DMS 273 (cell line): ENCODE measurements around the gene DYNLT4.
A peak's percentile ranks its signal among the peaks of the same experiment; 100 is the strongest.
"Not testable (repeated sequence)": the region's sequence is repeated elsewhere in the genome, so short reads cannot be mapped to it uniquely, and the experiment has no call there.

Source experiments
- DNase-seq: peaks from one replicate; lab custom pipeline; 2025; ENCODE audit not compliant: unreplicated experiment; lab: John Stamatoyannopoulos, UW

DYNLT4 gene

DNA sequence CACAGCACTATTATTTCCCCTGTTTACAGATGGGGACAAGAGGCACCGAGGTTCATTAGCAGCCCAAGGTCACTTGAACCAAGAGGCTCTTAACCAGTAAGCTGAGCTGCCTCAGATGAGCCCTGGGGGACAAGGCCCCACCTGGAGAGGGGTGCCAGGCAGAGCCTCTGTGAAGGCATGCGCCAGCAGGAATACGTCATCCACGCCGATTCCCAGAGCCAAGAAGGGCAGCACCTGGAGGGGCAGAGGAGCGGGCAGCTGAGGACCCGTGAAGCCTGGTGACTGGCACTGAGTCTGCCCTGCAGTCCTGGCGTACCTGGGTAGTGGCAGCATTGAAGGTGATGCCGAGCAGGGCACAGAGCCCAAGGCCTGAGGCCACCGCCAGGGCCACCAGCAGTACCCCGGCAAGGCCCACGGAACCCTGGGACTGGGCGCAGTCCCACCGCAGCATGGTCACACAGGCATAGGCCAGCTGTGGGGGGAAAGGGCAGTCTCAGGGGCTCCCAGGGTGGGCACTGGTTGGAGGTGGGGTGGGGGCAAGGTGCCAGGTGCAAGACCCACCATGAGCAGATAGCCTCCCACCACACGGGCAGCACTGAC is 21.8 kb upstream of the DYNLT4 start:
- no peak for DNase-seq

DNA sequence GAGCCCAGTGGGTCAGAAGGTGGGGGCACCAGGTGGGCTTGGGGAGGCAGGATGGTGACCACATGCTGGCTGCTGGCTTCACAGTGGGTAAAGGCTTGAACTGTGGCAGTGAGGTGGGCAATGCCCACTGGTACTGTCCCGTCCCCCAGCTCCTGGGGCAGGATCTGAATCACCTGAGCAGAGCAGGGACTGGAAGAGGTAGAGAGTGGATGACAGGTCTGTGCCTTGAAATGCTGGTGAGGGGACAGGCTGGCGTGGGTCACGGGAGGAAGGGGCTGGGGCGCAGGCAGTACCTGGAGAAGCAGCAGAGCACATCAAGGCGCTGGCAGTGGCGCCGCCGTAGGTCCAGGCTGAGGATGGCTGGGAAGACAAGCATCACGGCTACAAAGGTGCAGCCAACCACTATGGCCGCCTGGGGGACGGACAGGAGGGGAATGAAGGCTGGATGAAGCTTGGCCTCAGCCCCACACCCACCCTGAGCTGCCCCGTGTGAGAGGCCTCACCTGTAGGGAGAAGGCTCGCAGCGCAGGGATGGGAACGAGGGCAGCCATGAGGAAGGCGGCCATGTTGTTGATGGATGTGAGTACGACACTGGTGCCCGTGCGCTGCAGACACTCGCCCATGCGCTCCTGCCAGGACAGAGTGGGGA is 21.0 kb upstream of the DYNLT4 start:
- no peak for DNase-seq

DNA sequence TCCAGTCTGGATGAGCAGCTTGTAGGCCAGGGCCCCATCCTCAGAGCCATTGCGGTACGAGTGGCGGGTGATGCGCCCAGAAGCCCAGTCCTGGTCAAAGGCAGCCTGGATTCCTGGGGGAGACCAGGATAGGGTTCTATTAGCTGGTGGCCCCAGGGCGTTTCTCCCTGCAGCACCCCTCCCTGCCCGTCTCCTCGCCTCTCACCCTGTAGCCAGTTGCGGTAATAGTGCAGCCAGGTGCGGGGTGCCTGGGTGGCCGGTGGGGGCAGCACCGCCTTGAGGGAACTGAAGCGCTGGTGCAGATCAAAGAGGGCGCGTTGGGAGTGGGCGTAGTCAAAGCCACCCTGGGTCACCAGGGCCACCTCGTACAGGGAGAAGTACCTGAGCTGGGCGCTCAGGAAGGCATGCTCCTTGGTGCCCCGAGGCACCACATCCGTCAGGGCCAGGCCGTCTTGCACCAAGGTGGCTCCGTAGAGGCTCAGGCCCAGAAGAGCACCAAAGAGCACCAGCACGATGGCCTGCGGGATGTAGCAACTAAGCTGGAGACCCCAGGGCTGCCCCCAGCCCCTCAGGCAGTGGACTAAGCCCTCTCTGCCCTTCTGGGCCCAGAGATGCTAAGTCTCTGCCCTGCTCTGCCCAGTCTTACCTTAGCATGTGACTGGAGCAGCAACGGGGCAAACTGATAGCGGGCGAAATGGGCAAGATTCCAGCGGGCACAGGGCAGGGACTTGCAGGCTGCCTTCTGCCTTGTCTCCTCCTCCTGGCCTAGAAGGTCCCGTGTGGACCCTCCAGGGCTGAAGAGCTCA is 20.2 kb upstream of the DYNLT4 start:
- no peak for DNase-seq

DNA sequence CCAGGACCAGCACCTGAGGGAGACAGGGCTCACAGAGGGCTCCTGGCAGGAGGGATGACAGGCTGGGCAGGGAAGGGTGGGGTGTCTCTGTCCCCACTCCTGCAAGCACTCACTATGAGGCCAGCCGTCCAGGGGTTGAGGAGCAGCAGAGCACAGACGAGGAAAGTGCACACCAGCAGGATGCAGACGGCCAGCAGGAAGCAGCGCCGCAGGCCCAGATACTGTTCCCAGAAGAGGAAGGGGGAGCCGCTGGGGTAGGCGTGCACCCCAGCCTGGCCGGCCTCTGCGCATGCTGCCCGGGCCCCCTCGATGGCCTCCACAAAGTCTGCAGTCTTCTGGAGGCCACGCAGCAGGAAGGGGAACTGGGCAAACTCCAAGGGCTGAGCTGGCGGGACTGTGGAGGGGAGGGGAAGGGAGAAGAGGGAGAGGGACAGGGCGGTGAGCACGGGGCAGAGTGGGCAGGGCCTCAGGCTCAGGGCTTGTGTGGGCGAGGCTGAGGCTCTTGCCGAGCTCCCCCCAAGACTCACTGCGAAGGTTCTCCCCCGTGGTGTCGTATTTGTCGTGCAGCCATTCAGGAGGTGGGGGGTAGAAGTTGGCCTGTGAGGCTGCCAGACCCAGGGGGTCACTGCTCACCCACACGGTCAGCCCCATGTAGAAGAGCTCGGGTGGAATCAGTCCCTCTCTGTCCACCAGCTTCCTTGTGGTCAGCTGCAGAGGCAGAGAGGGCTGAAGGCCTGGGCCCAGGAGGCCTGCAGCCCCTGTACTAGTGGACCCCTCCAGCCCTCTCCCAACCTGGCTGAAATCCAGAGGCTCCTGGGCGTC is 19.4 kb upstream of the DYNLT4 start:
- DNase-seq = no peak

DNA sequence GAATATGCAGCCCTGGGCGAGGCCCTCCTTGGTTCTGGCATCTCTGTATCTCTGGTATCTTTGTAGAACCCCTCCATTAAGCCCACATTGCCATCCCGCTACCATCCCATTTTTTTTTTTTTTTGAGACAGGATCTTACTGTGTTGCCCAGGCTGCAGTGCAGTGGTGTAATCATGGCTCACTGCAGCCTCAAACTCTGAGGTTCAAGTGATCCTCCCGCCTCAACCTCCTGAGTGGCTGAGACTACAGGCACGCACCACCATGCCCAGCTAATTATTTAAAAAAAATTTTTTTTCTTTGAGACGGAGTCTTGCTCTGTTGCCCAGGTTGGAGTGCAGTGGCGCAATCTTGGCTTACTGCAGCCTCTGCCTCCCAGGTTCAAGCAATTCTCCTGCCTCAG is 17.2 kb upstream of the DYNLT4 start:
- not testable (repeated sequence) for DNase-seq

DNA sequence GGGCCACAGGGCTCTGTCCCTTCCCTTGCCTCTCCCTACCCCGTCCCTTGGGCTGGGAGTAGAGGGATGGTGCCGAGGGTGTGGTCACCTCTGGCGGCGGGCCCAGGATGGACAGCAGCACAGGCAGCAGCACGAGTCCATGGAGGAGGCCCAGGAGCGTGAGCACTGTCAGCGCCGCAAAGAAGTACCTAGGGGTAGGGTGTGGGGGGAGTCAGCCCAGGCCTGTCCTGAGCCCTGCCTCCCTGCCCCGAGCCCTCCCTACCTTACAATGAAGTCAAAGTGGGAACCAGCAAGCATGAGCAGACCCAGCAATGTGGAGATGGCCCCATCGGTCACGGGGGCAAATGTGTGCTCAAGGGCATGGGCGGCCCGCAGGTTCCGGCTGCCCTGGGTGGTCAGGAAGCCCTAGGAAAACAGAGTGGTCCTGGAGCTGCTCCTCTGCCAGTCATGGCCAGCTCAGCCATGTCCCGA is 15.9 kb upstream of the DYNLT4 start:
- no peak for DNase-seq

DNA sequence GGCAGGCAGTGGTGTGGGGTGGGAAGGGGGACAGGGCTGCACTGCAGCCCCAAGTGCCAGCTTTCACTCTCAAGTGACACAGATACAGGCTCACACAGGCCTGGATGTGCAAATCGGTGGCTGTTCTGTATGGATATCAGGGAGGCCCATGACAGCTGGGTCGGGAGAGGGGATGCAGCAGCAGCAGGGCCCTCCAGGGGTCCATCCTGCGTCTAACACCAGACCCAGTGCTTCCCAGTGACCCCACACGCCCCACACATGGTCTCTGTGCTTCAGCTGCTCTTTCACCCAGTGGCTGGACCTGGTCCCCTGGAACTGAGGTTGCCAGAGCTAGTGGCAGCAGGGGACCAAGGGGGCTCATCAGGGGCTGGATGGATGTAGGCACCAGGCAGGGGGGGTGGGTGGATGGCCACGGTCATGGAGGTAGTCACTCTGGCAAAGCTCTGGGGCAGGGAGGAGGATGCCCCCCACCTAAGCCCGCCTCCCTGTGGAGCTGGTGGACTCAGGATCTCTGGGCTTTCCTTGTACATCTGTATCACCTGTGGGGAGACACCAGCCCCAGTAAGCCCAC is 15.1 kb upstream of the DYNLT4 start:
- no peak for DNase-seq

DNA sequence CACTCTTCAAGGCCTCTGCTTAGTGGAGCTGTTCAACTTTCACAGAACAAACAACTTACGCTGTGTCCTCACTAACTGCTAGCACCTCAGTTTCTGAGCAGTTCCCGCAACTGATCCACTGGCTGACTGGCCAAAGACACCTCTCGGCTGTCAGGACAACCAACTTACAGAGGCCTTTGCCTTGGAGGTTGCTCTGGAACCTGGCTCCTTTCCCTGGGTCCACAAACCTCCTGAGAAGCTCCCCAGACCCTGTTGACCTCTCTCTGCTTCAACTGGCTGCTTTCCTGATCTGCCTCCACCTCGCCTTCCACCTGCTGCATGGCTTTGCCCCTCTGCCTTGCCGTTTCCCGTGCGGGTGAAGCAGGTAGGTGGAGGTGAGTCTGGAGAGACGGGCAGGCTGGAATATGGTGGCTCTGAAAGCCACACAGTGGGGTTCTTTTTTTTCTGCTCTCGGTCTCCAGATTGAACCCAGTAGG is 14.1 kb upstream of the DYNLT4 start:
- DNase-seq = no peak

DNA sequence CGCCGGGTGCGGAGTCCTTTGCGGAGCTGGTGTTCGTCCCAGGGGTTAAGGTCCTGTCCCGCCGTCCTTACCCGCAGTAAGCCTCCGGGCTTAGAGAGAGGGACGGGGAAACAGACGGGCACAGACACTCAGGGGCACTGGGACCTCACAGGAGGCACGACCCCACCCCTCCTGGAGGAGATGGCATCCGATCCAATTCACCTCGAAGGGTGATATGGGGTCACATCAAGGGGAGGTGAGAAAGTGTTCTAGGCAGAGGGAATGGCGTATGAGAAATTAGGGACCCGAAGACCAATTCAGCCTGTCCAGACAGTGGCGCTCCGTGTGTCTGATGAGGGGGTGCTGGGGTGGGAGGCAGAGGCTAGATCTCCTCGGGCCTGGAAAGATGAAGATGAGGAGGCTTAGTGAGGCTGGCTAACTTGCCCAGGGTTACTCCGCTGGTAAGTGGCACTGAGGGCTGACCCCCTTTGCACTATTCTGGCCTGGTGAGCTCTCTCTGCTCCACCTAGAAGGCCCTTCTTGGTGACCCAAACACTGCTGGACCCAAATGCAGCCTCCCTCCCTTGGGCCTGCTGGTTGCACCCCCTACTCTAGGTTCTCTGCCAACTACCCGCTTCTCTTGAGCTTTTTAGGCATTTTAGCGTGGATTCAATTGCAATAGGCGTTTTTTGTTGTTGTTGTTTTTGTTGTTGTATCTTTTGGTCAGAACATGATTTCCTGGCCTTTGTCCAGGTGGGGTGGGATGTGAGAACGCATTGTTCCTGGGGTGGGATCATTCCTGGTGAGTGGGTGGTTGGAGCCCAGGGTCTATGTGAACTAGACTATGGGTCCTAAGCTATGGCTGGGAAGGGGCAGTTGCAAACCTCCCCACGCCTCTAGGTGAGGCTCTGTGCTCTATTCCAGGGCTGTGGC is 13.4 kb upstream of the DYNLT4 start:
- no peak for DNase-seq

DNA sequence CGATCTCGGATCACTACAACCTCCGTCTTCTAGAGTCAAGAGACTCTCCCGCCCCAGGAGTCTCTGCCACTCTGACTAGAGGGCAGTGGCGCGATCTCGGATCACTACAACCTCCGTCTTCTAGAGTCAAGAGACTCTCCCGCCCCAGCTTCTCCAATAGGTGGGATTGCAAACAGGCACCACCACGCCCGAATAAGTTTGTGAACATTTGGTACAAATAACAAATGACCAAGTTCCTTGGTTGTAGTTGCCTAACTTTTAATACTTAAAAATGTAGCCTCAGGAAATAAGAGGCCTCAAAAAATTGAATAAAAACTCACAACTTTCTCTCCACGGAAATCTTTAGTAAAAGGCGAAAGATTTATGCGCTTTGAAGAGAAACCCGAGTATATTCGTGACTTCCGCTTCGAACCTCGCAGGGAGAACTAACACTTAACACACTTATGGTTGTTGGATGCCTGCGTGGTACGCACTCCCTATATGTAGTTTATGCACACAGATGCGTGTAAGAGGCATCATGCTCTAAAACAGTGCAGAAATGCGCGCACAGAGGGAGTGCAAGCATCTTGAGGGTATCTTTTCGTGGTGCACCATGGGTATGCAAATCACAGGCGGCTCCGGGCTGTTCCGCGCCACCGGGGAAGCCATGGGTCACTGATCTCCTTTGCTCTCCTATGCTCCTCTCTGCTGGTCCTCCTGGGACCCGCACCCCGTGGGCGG is 12.6 kb upstream of the DYNLT4 start:
- peak; percentile 88 for DNase-seq

DNA sequence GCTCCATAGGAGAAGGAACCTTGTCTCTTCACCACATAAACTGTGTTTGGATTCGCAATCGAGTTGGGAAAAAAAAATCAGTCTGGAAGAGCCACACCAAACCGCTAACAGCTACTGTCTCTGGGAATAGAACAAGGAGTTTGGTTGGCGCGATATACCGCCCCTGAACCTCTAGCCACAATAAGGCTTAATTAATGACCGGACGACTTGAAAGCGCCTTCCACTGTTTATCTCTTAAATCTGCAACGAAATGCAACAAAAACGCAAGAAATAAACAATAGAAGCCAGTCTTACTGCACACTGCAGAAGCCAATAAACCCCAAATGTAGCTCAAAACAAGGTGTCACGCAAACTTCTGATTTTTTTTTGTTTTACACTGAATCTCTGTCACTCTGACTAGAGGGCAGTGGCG is 12.1 kb upstream of the DYNLT4 start:
- peak; percentile 78 for DNase-seq

DNA sequence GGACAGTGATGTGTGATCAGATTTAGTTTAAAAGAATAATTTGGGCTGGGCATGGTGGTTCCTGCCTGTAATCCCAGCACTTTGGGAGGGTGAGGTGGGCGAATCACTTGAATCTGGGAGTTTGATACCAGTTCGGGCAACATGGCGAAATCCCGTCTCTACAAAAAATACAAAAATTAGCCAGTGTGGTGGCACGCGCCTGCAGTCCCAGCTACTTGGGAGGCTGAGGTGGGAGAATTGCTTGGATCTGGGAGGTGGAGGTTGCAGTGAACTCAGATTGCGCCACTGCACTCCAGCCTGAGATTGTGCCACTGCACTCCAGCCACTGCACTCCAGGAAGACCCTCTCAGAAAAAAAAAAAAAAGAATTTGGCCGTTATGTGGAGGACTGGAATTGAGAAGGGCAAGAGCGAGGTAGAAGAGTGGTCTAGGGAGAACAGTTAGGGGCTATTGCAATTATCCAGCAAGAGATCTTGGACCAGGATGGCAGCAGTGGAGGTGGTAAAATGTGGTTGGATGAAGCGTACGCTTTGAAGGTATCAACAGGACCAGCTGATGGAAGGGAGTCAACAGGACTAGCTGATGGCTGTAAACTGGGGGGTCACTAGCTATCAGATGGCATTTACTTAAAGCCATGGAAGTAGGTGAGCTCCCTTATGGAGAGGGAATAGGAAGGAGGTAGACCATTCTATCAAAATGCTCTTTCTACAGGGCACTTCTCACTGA is 10.8 kb upstream of the DYNLT4 start:
- DNase-seq = no peak

DNA sequence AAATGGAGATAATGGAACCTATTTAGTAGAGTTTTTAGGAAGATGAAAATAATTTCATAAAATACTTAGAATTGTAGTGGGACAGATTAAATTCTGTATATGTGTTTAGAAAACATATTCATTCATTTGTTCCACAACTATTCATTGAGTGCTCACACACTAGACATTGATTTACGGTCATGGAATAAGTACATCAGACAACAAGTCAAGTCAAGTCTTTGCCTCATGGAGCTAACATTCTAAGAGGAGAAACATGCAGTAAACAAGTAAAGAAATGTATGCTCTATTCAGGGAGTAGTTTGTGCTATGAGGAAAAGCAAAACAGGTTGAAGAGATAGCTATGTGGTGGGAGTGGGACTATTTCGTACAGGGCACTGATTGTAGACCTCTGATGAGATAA is 10.2 kb upstream of the DYNLT4 start:
- DNase-seq = no peak

DNA sequence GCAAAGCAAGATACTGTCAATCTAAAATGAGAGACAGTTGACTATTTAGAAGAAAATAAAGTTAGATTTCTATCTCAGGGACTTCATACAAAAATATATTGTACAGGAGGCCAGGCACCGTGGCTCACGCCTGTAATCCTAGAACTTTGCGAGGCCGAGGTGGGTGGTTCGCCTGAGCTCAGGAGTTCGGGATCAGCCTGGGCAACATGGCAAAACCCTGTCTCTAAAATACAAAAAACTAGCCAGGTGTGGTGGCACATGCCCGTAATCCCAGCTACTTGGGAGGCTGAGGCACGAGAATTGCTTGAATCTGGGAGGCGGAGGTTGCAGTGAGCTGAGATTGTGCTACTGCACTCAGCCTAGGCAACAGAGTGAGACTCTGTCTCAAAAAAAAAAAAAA is 8.8 kb upstream of the DYNLT4 start:
- not testable (repeated sequence) for DNase-seq

DNA sequence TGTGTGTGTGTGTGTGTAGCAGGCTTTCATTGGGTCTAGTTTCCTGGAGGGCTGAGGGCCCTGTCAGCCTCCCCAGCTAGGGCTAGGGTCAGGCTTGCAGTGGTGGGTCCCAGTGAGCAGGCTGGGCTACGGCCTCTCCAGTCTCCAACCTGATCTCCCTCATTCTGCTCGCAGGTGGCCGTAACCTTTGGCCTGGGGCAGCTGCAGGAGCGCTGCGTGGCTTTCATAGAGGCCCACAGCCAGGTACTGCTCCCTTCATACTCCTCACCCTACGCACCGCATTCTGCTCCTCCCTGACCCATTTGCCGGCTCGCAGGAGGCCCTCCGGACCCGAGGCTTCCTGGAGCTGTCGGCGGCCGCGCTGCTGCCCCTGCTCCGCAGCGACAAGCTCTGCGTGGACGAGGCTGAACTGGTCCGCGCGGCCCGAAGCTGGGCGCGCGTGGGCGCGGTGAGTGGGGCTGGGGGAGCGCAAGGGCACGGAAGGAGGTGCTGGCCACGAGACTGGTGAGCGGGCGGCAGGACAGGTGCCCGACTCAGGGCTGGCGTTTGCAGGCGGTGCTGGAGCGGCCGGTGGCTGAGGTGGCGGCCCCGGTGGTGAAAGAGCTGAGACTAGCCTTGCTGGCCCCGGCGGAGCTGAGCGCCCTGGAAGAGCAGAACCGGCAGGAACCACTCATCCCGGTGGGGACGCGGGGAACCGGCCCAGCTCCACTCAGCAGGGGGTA is 5.8 kb upstream of the DYNLT4 start:
- DNase-seq = no peak

DNA sequence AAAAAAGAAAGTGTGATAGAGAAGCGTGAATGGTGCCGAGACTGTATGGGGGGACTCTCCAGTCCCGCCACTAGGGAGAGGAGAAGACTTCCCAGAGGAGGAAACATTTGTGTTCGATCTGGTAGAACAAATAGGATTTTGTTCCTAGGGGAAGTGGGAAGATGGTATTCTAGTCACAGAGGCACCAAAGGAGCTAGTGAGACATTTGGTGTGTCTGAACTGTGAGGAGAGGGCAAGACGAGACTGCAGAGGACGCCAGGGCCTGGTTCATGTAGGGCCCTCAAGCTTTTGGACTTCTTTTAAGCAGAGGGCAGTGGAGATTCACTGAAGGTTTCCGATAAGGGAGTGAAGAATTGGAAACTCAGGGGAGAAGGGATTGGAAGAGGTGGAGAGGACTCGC is 4.1 kb upstream of the DYNLT4 start:
- no peak for DNase-seq

DNA sequence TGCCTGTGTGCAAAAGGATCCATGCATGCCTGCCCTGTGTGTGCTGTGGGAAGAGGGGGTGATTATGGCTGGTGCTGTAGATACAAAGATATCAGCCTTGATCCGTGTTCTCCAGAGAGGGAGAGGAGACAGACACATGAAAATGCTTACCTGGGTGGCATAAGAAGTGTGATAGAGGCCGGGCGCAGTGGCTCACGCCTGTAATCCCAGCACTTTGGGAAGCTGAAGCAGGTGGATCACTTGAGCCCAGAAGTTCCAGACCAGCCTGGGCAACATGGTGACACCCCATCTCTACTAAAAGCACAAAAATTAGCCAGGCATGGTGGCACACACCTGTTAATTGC is 3.6 kb upstream of the DYNLT4 start:
- not testable (repeated sequence) for DNase-seq
